Subcutaneous abdominal adipose tissue (tissue), 5 donors: ENCODE data around the gene PRODH.
"Not testable (repeated sequence)": the region's sequence is repeated elsewhere in the genome, so short reads cannot be mapped to it uniquely, and the experiment has no call there.

Experiments used
- H3K27ac ChIP-seq: one replicate; pipeline ENCODE4 v1.7.0; 2013; ENCODE audit warnings: low read depth, mild to moderate bottlenecking, inconsistent platforms, low read length, moderate library complexity
- H3K27me3 ChIP-seq, 5 donors: one replicate each; pipeline ENCODE4 v1.7.0; 2013; ENCODE audit warnings: low read length in 5 of 5, inconsistent platforms in 1 of 5; ENCODE audit not compliant: control insufficient read depth in 5 of 5, insufficient read depth in 4 of 5
- H3K36me3 ChIP-seq, 5 donors: one replicate each; pipeline ENCODE4 v1.7.0; 2013; ENCODE audit warnings: low read length in 5 of 5; ENCODE audit not compliant: control insufficient read depth in 5 of 5, insufficient read depth in 5 of 5
- H3K4me1 ChIP-seq, 5 donors: one replicate each; pipeline ENCODE4 v1.7.0; 2013; ENCODE audit warnings: low read length in 5 of 5, mild to moderate bottlenecking in 3 of 5, moderate library complexity in 1 of 5; ENCODE audit not compliant: control insufficient read depth in 5 of 5, insufficient read depth in 5 of 5
- H3K4me3 ChIP-seq, 5 donors: one replicate each; pipeline ENCODE4 v1.7.0; 2013; ENCODE audit warnings: low read length in 5 of 5, low read depth in 1 of 5
- H3K9ac ChIP-seq, 5 donors: one replicate each; pipeline ENCODE4 v1.7.0; 2013; ENCODE audit warnings: low read length in 5 of 5, mild to moderate bottlenecking in 4 of 5, moderate library complexity in 3 of 5
- H3K9me3 ChIP-seq, 5 donors: one replicate each; pipeline ENCODE4 v1.7.0; 2013; ENCODE audit warnings: low read length in 5 of 5; ENCODE audit not compliant: control insufficient read depth in 5 of 5
- donor health status: healthy.
- donor health status: healthy.
- donor health status: healthy.
- donor health status: healthy.
- donor health status: healthy.

The PRODH gene

DNA sequence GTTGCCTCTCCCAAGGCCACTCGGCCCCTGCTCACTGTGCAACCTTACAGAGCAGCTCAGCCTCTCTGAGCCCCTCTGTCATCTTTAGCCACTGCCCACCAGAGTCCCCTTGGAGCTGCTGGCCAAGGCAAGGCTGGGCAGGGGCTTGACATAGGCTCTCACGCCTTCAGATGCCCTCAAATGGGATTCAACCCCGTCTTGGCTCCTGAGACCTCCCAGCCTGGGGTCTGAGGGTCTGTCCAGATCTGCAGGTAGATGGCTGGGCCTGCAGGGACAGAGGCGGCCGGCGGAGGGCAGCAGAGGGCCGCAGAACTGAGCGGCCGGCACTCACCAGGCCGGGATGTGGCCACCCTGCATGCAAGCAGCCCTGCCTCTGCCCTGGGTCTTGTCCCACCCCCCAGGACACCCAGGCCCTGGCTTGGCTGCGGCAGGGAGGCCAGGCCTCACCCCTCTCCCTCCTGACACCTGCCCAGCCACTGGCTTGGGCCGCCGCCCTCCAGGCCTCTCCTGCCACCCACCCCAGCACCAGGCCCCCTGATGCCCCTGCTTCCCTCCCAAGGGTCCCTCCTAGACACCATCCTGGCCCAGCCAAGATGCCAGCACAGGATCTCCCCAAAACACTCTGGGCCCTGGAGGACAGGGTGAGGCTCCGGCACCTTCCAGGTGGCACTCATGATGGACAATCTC, 18.4 kb upstream of the PRODH start:
- not testable (repeated sequence) for H3K4me1 ChIP-seq, H3K4me3 ChIP-seq, H3K36me3 ChIP-seq, H3K9me3 ChIP-seq, H3K27ac ChIP-seq, H3K9ac ChIP-seq
- peaks cover 0 to 11% (median 6%) of the 10 kb centered on the region in 5 donors for H3K27me3 ChIP-seq

DNA sequence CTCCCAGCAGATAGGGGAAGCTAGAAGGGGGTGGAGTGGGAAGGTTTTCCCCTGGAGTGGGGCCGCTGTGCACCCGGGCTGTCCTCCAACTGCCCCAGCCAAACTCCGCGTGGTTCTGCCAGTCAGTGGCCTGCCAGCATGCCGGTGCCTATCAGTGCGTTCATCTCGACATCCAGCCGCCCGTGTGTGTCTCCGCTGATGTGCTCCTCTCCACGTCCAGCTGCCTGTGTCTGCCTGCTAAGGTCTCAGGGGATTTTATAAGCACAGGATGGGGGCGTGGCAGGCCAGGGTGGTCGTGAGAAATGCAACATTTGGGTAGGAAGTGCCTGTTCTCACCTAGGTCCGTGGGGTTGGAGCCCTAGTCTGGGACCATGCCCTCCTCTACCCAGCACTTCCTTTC, 17.0 kb upstream of the PRODH start:
- not testable (repeated sequence) for H3K4me3 ChIP-seq, H3K9me3 ChIP-seq, H3K9ac ChIP-seq, H3K27ac ChIP-seq, H3K36me3 ChIP-seq, H3K4me1 ChIP-seq
- H3K27me3 ChIP-seq, result peaks cover 0 to 11% (median 6%) of the 10 kb centered on the region in 5 donors

DNA sequence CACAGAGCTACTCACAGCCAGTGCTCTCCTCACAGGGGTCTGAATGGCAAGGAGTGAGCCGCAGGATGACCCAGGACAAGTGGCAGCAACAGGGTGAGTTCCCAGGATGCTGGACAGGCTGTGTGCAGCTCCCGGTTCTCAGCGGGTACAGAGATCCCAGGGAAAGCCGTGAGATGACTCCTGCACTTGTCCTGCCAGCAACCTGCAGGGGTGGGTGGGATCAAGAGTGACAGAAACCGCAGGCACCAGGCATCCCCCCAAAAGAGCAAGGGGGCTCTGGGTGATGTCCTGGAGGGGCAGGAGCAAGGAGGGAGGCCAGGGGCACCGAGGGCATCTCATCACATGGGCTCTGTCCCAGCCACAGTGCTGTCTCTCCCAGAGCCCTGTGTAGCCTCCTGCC, 15.9 kb upstream of the PRODH start:
- no peaks in the 10 kb centered on the region for H3K4me1 ChIP-seq
- no peak overlapping the region for H3K4me3 ChIP-seq
- no peak overlapping the region for H3K9ac ChIP-seq
- no peaks in the 10 kb centered on the region for H3K9me3 ChIP-seq
- H3K36me3 ChIP-seq, result no peaks in the 10 kb centered on the region
- peaks cover 0 to 12% (median 3%) of the 10 kb centered on the region in 5 donors for H3K27me3 ChIP-seq
- H3K27ac ChIP-seq, result no peak overlapping the region

DNA sequence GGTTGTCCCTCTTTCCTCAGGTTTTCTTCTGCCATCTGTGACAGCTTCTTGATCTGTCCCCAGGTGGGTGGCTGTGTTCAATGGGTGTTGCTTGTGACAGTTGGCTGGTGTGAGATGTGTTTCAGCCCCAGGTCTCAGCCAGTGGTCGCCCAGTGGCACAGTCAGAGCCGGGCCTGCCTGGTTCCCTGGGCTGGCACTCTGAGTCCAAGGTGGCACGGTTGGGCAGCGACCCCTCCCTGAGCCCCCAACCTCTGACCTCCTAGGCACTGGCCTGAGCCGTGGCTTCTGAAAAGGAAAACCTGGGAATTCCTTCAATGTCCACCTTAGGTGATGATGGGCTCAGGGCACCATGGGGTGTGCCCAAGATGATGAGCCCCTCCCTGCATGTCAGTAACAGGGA, 14.0 kb upstream of the PRODH start:
- Histone ChIP-seq H3K9me3 (no peaks in the 10 kb centered on the region), H3K36me3 (no peaks in the 10 kb centered on the region), H3K27me3 (peaks cover 0 to 12% (median 3%) of the 10 kb centered on the region in 5 donors), H3K4me1 (no peaks in the 10 kb centered on the region), H3K27ac (no peak overlapping the region), H3K9ac (no peak overlapping the region), H3K4me3 (no peak overlapping the region)

DNA sequence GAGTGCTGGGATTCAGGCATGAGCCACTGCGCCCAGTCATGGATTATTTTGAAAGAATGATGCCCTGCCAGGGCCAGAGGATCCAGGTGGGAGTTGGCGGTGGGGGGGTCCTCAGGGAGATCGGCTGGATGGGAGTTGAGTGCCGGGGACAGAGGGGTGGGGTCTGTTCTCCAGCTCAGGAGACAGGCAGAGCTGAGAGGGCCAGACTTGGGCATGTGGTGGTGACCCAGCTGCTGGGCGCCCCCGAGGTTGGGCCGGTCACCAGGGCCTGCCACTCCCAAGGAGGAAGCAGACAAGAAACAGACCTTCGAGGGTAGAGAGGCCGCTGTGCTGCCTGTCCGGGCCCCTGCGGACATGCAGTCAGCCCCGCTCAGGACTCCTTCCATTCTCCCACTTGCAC, 11.8 kb upstream of the PRODH start:
- H3K36me3 ChIP-seq, result no peaks in the 10 kb centered on the region
- no peak overlapping the region for H3K27ac ChIP-seq
- H3K4me3 ChIP-seq, result no peak overlapping the region
- no peak overlapping the region for H3K9ac ChIP-seq
- peaks cover 0 to 12% (median 3%) of the 10 kb centered on the region in 5 donors for H3K27me3 ChIP-seq
- no peaks in the 10 kb centered on the region for H3K9me3 ChIP-seq
- H3K4me1 ChIP-seq, result no peaks in the 10 kb centered on the region

DNA sequence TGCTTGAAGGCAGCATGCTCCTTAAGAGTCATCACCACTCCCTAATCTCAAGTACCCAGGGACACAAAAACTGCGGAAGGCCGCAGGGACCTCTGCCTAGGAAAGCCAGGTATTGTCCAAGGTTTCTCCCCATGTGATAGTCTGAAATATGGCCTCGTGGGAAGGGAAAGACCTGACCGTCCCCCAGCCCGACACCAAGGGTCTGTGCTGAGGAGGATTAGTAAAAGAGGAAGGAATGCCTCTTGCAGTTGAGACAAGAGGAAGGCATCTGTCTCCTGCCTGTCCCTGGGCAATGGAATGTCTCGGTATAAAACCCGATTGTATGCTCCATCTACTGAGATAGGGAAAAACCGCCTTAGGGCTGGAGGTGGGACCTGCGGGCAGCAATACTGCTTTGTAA, 11.0 kb upstream of the PRODH start:
- not testable (repeated sequence) for H3K9ac ChIP-seq, H3K4me1 ChIP-seq, H3K9me3 ChIP-seq, H3K27ac ChIP-seq, H3K36me3 ChIP-seq, H3K4me3 ChIP-seq
- peaks cover 0 to 11% (median 3%) of the 10 kb centered on the region in 5 donors for H3K27me3 ChIP-seq

DNA sequence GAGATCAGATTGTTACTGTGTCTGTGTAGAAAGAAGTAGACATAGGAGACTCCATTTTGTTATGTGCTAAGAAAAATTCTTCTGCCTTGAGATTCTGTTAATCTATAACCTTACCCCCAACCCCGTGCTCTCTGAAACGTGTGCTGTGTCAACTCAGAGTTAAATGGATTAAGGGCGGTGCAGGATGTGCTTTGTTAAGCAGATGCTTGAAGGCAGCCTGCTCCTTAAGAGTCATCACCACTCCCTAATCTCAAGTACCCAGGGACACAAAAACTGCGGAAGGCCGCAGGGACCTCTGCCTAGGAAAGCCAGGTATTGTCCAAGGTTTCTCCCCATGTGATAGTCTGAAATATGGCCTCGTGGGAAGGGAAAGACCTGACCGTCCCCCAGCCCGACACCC, 2.6 kb upstream of the PRODH start:
- H3K27ac ChIP-seq, H3K4me3 ChIP-seq, H3K9ac ChIP-seq, H3K36me3 ChIP-seq, H3K9me3 ChIP-seq, H3K4me1 ChIP-seq, H3K27me3 ChIP-seq: not testable (repeated sequence)

DNA sequence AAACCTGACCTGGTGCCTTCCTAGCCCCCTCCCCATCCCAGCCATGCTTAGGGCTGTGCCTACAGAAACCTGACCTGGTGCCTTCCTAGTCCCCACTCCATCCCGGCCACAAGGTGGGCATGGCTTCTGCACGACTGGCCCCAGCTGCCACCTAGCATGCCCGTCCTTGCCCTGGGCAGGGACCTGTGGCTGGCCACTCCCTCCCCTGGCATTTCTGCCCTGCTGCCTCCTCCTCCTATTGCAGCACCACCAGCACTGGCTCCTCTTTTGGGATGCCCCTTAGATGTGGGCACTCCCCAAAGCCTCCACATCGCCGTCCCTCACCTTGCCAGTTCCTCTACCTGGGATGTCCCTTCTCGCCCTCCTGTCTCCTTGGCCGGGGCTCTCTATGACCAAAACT, 1.4 kb downstream of the PRODH start:
- H3K36me3 ChIP-seq, H3K27ac ChIP-seq, H3K9ac ChIP-seq, H3K27me3 ChIP-seq, H3K9me3 ChIP-seq, H3K4me1 ChIP-seq, H3K4me3 ChIP-seq: not testable (repeated sequence)

DNA sequence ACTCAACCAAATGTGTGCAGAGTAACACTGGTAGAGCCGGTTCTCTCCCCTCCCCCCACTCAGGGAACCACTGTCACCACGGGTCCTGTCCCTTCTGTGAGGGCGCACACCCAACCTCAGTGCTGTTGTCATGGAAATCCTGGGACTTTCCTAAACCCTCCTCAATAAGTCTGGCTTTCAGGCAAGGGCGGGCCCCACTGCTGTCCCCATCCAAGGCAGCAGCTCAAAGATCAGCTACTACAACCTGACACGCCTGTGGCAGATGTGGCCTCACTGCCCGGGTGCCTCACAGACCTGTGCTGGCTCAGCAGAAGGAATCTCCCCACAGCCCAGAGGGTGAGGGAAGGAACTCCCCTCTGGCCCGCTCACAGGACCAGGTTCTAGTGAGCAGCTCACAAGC, 2.2 kb downstream of the PRODH start:
- Histone ChIP-seq H3K9me3 (no peaks in the 10 kb centered on the region), H3K27me3 (no peaks in the 10 kb centered on the region), H3K27ac (no peak overlapping the region), H3K36me3 (no peaks in the 10 kb centered on the region), H3K9ac (no peak overlapping the region), H3K4me1 (no peaks in the 10 kb centered on the region), H3K4me3 (no peak overlapping the region)

DNA sequence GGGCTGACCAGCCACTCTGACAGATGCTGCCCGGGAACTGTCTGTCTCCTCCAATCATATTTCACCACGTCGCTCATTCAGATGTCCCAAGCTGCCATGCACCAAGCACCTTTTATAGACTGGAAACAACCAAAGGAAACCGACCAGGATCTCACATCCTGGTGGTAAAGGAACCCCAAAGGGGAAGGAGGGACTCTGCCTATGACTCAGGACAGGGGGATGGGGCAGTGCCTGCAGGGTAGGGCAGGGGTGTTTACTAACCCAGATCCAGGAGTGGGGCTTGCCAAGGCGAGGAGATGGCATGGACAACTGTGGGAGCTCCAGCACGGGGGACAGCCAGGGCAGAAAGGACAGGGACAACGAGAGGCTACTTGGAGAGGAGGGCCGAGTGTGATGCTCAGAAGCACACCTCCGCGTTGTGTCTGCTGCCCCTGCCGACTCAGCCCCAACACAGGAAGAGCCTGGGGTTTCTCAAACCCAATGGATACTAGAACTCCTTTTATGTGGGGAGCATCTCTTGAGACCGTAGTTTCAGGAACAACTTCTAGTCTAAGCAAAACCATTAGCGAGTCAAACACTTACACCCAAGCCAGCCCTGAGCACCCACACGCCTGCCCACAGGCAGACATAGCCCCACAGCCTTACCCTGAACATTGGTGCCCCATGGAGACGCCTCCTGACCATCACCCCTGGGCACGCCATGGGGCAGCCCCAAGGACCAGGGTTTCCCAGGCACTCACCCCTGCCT, 4.0 kb downstream of the PRODH start:
- Histone ChIP-seq H3K9ac (no peak overlapping the region), H3K4me1 (no peaks in the 10 kb centered on the region), H3K27me3 (no peaks in the 10 kb centered on the region), H3K27ac (no peak overlapping the region), H3K9me3 (no peaks in the 10 kb centered on the region), H3K4me3 (no peak overlapping the region), H3K36me3 (no peaks in the 10 kb centered on the region)
